Thoracic aorta (tissue), 2 donors: Measurements from ENCODE around the gene CD151. TPM values are rescaled to one million over a fixed set of nuclear protein-coding genes. Genes with fewer than 3 reads are reported as not detected.

Experiments
- ATAC-seq: fragments of 150-250 bp; one replicate; pipeline ENCODE4 v1.8.0; 2017; ENCODE audit warnings: low read depth; ENCODE audit not compliant: insufficient number of reproducible peaks, low FRiP score
- DNase-seq: peaks from one replicate; pipeline ENCODE4 v3.0.0-alpha.2; 2020; ENCODE audit warnings: low spot score
- H3K27ac ChIP-seq, 2 donors: fragments of 200-600 bp; sonication (generic); 1 replicate in 1 of 2; 2 replicates in 1 of 2; pipeline ENCODE4 v1.5.1; 2016; ENCODE audit warnings: mild to moderate bottlenecking in 2 of 2, moderate library complexity in 2 of 2
- H3K27me3 ChIP-seq: fragments of 200-600 bp; sonication (generic); replicated peaks from 2 replicates; pipeline ENCODE4 v1.6.0; 2016; ENCODE audit warnings: mild to moderate bottlenecking; ENCODE audit not compliant: insufficient read depth
- H3K36me3 ChIP-seq: fragments of 200-600 bp; sonication (generic); one replicate; pipeline ENCODE4 v1.5.1; 2016
- H3K4me1 ChIP-seq, 2 donors: fragments of 200-600 bp; sonication (generic); 1 replicate in 1 of 2; 2 replicates in 1 of 2; pipeline versions ENCODE4 v1.5.1 to v1.6.0; 2016; ENCODE audit warnings: low read depth in 2 of 2, mild to moderate bottlenecking in 1 of 2; ENCODE audit not compliant: control insufficient read depth in 1 of 2
- H3K4me3 ChIP-seq: fragments of 200-600 bp; sonication (generic); 2 replicates; pipeline ENCODE4 v1.5.1; 2016; ENCODE audit warnings: mild to moderate bottlenecking
- H3K9me3 ChIP-seq: fragments of 200-600 bp; sonication (generic); 2 replicates; pipeline ENCODE4 v1.5.1; 2016
- CTCF ChIP-seq: fragments of 200-600 bp; sonication (generic); IDR thresholded peaks from one replicate; pipeline ENCODE4 v1.5.1; 2019; ENCODE audit warnings: antibody characterized with exemption
- total RNA-seq, 2 donors: library from RNA; depleted of rRNA; stranded (reverse); fragments of >200 nt; gene quantifications; one replicate each; pipeline versions ENCODE4 v1.1.0 to v1.2.3, GENCODE V29; 2016

The CD151 gene
- total RNA-seq, 2 donors from 2014 or later, result 532 to 1,455 TPM

GRCh38 chr11:882596-882995 is 49.8 kb downstream of the CD151 start:
- no peaks in the 10 kb centered on the region for H3K9me3 ChIP-seq
- H3K4me1 ChIP-seq, result no peaks in the 10 kb centered on the region
- no peak for ATAC-seq
- H3K36me3 ChIP-seq, result peaks cover 1% of the 10 kb centered on the region
- no peak overlapping the region for H3K27ac ChIP-seq
- no peak overlapping the region for H3K4me3 ChIP-seq
- no peaks in the 10 kb centered on the region for H3K27me3 ChIP-seq
- TF ChIP-seq CTCF, result no peak
- DNase-seq, result no peak

GRCh38 chr11:883527-883926 is 50.8 kb downstream of the CD151 start:
- H3K27me3 ChIP-seq, result no peaks in the 10 kb centered on the region
- H3K36me3 ChIP-seq, result peaks cover 4% of the 10 kb centered on the region
- no peak overlapping the region for H3K4me3 ChIP-seq
- no peaks in the 10 kb centered on the region for H3K9me3 ChIP-seq
- DNase-seq (no peak), ATAC-seq (no peak)
- no peak for TF ChIP-seq CTCF
- no peaks in the 10 kb centered on the region for H3K4me1 ChIP-seq
- H3K27ac ChIP-seq, result no peak overlapping the region

GRCh38 chr11:884578-885070 is 51.9 kb downstream of the CD151 start:
- ATAC-seq (no peak), DNase-seq (no peak)
- no peak overlapping the region for H3K27ac ChIP-seq
- no peaks in the 10 kb centered on the region for H3K9me3 ChIP-seq
- peaks cover 4% of the 10 kb centered on the region for H3K36me3 ChIP-seq
- H3K27me3 ChIP-seq, result no peaks in the 10 kb centered on the region
- no peak for TF ChIP-seq CTCF
- no peak overlapping the region for H3K4me3 ChIP-seq
- no peaks in the 10 kb centered on the region for H3K4me1 ChIP-seq

GRCh38 chr11:886568-886967 is 53.8 kb downstream of the CD151 start:
- Histone ChIP-seq H3K4me1 (no peaks in the 10 kb centered on the region), H3K9me3 (no peaks in the 10 kb centered on the region), H3K27ac (no peak overlapping the region), H3K27me3 (no peaks in the 10 kb centered on the region), H3K36me3 (peaks cover 4% of the 10 kb centered on the region), H3K4me3 (no peak overlapping the region)
- DNase-seq, result no peak
- ATAC-seq, result no peak
- TF ChIP-seq CTCF, result no peak

GRCh38 chr11:887589-887988 is 54.8 kb downstream of the CD151 start:
- Histone ChIP-seq H3K4me3 (no peak overlapping the region), H3K9me3 (no peaks in the 10 kb centered on the region), H3K36me3 (peaks cover 4% of the 10 kb centered on the region), H3K27me3 (no peaks in the 10 kb centered on the region), H3K27ac (no peak overlapping the region), H3K4me1 (no peaks in the 10 kb centered on the region)
- no peak for DNase-seq
- ATAC-seq, result no peak
- no peak for TF ChIP-seq CTCF

Other genes starting within 250 kb of the CD151 start
- gene IRF7, start 217.0 kb upstream of the CD151 start, total RNA-seq, result 10 to 100 TPM; 33.8 to 45.4 TPM
- not detected for gene CDHR5, start 208.0 kb upstream of the CD151 start, total RNA-seq
- gene SCT, start 205.8 kb upstream of the CD151 start, total RNA-seq, result not detected
- under 1 TPM in 1 of 2 donors, not detected in 1; 0.27 TPM for gene DRD4, start 195.7 kb upstream of the CD151 start, total RNA-seq
- gene DEAF1, start 137.7 kb upstream of the CD151 start, total RNA-seq, result 10 to 100 TPM; 22.1 to 67.0 TPM
- gene TMEM80, start 137.1 kb upstream of the CD151 start, total RNA-seq, result 10 to 100 TPM; 22.4 to 22.5 TPM
- gene EPS8L2, start 126.7 kb upstream of the CD151 start, total RNA-seq, result 10 to 100 TPM; 39.6 to 75.9 TPM
- 100 to 1,000 TPM; 132 to 232 TPM for gene TALDO1, start 85.5 kb upstream of the CD151 start, total RNA-seq
- 10 to 100 TPM; 32.5 to 48.7 TPM for gene GATD1, start 55.5 kb upstream of the CD151 start, total RNA-seq
- not detected for gene CEND1, start 42.9 kb upstream of the CD151 start, total RNA-seq
- gene SLC25A22, start 34.7 kb upstream of the CD151 start, total RNA-seq, result 10 to 100 TPM; 10.7 to 16.9 TPM
- gene PIDD1, start 27.7 kb upstream of the CD151 start, total RNA-seq, result 10 to 100 TPM; 10.9 to 52.0 TPM
- 100 to 1,000 TPM; 170 to 221 TPM for gene RPLP2, start 23.0 kb upstream of the CD151 start, total RNA-seq
- gene PNPLA2, start 14.0 kb upstream of the CD151 start, total RNA-seq, result 100 to 1,000 TPM; 105 to 115 TPM
- gene CRACR2B, start 5.0 kb upstream of the CD151 start, total RNA-seq, result 10 to 100 TPM in 1 of 2 donors, 1 to 10 TPM in 1; 9.6 to 11.6 TPM
- 10 to 100 TPM; 20.8 to 63.0 TPM for gene POLR2L, start 9.6 kb downstream of the CD151 start, total RNA-seq
- gene TSPAN4, start 9.9 kb downstream of the CD151 start, total RNA-seq, result 100 to 1,000 TPM in 1 of 2 donors, 10 to 100 TPM in 1; 55.5 to 107 TPM
- 100 to 1,000 TPM in 1 of 2 donors, 10 to 100 TPM in 1; 61.2 to 195 TPM for gene CHID1, start 77.9 kb downstream of the CD151 start, total RNA-seq
- 100 to 1,000 TPM in 1 of 2 donors, 10 to 100 TPM in 1; 99.0 to 109 TPM for gene AP2A2, start 92.9 kb downstream of the CD151 start, total RNA-seq
- gene MUC6, start 203.8 kb downstream of the CD151 start, total RNA-seq, result 10 to 100 TPM in 1 of 2 donors, not detected in 1; 13.1 TPM
- gene MUC2, start 241.9 kb downstream of the CD151 start, total RNA-seq, result not detected